ENCODE measurements around the gene PLCB2.

The PLCB2 gene

GRCh38 chr15:40274350-40275274 lies 33.1 kb downstream of the PLCB2 start (continued):
- TF ChIP-seq ZNF350 (tag by site-specific recombination; IDR thresholded peaks at IDR 0.05): no peak
- TF ChIP-seq ZNF174 (tag by site-specific recombination; IDR thresholded peaks at IDR 0.05): no peak
- TF ChIP-seq ZNF280D (tag by site-specific recombination; IDR thresholded peaks at IDR 0.05): no peak
- TF ChIP-seq ZFP41 (tag by site-specific recombination; IDR thresholded peaks at IDR 0.05; ENCODE audit: borderline replicate concordance): no peak
- no peak for TF ChIP-seq ZNF341 (tag by site-specific recombination; IDR thresholded peaks at IDR 0.05; ENCODE audit: low read depth)
- TF ChIP-seq ZNF169 (tag by site-specific recombination; IDR thresholded peaks at IDR 0.05): no peak
- TF ChIP-seq ZNF473 (tag by site-specific recombination; IDR thresholded peaks at IDR 0.05): no peak
- TF ChIP-seq ZNF610 (tag by site-specific recombination; IDR thresholded peaks at IDR 0.05; ENCODE audit: borderline replicate concordance): no peak
- no peak for TF ChIP-seq ZNF18 (tag by site-specific recombination; IDR thresholded peaks at IDR 0.05)
- TF ChIP-seq PRDM4 (tag by site-specific recombination; IDR thresholded peaks at IDR 0.05): no peak
- no peak for TF ChIP-seq ZNF645 (tag by site-specific recombination; IDR thresholded peaks at IDR 0.05)
- TF ChIP-seq ZNF335 (tag by site-specific recombination; conservative IDR thresholded peaks at IDR 0.05): no peak
- no peak for TF ChIP-seq ZNF202 (tag by site-specific recombination; IDR thresholded peaks at IDR 0.05; ENCODE audit: borderline replicate concordance)
- no peak for TF ChIP-seq ZNF549 (tag by site-specific recombination; IDR thresholded peaks at IDR 0.05)
- no peak for TF ChIP-seq ZBTB11 (tag by site-specific recombination; conservative IDR thresholded peaks at IDR 0.05; ENCODE audit: low read depth)
- TF ChIP-seq ZNF558 (tag by site-specific recombination; IDR thresholded peaks at IDR 0.05): no peak
- TF ChIP-seq EGR2 (tag by site-specific recombination; IDR thresholded peaks at IDR 0.05; ENCODE audit: low read depth): no peak
- TF ChIP-seq ZBTB44 (tag by site-specific recombination; IDR thresholded peaks at IDR 0.05): no peak
- no peak for TF ChIP-seq HOXC10 (CRISPR knock-in tag; IDR thresholded peaks at IDR 0.05)
- TF ChIP-seq ZNF223 (tag by site-specific recombination; IDR thresholded peaks at IDR 0.05): no peak
- no peak for TF ChIP-seq ZNF133 (tag by site-specific recombination; IDR thresholded peaks at IDR 0.05)
- TF ChIP-seq ZFP69B (tag by site-specific recombination; IDR thresholded peaks at IDR 0.05): peak; percentile 60; the same call in 1 of the 2 replicates
- TF ChIP-seq OSR2 (tag by site-specific recombination; IDR thresholded peaks at IDR 0.05): no peak
- TF ChIP-seq REPIN1 (tag by site-specific recombination; IDR thresholded peaks at IDR 0.05; ENCODE audit: low read depth): no peak
- TF ChIP-seq ZNF155 (tag by site-specific recombination; IDR thresholded peaks at IDR 0.05): no peak
- no peak for TF ChIP-seq ZNF433 (tag by site-specific recombination; IDR thresholded peaks at IDR 0.05; ENCODE audit: low read depth)
